Fibroblast of villous mesenchyme (primary cell): Measurements from ENCODE around the gene FYN. TPM values are rescaled to one million over a fixed set of nuclear protein-coding genes. Genes with fewer than 3 reads are reported as not detected.

ENCODE experiments used
- DNase-seq: peaks from one replicate; pipeline ENCODE4 v3.0.0-alpha.2; 2010; ENCODE audit warnings: low read depth
- H3K4me3 ChIP-seq: 2 replicates; pipeline ENCODE4 v1.5.1; 2011; ENCODE audit warnings: low read depth, mild to moderate bottlenecking, low read length
- total RNA-seq: library from RNA; depleted of rRNA; stranded (reverse); fragments of >200 nt; gene quantifications from 2 replicates; pipeline ENCODE4 v1.2.3, GENCODE V29; 2012
- TF ChIP-seq, protein P1 (sequence below): IDR thresholded peaks from 2 replicates; pipeline ENCODE4 v1.5.1; 2012; ENCODE audit warnings: low read depth, mild to moderate bottlenecking, low read length; ENCODE audit not compliant: insufficient read depth

FYN gene
- total RNA-seq, 1 donor = 26.8 TPM

DNA sequence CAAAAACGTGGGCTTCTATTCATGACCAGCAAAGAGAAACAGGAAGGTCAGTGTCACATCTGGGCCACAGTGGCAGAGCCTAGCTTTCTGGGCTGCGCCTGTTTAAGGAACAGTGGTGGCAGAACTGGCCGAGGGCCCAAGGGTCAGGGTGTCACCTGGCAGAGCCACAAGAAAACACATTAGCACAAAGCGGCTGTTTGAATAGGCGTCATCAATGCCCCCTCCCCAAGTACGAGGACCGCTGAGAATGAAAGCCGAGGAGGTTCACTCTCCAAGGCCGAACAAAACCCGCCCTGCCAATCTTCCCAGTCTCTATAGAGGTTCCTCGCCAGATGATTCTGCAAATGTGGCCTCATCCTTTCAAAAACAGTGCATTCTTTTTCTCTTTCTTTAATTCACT lies 142.4 kb downstream of the FYN start:
- TF ChIP-seq, protein P1, sequence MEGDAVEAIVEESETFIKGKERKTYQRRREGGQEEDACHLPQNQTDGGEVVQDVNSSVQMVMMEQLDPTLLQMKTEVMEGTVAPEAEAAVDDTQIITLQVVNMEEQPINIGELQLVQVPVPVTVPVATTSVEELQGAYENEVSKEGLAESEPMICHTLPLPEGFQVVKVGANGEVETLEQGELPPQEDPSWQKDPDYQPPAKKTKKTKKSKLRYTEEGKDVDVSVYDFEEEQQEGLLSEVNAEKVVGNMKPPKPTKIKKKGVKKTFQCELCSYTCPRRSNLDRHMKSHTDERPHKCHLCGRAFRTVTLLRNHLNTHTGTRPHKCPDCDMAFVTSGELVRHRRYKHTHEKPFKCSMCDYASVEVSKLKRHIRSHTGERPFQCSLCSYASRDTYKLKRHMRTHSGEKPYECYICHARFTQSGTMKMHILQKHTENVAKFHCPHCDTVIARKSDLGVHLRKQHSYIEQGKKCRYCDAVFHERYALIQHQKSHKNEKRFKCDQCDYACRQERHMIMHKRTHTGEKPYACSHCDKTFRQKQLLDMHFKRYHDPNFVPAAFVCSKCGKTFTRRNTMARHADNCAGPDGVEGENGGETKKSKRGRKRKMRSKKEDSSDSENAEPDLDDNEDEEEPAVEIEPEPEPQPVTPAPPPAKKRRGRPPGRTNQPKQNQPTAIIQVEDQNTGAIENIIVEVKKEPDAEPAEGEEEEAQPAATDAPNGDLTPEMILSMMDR = no peak
- H3K4me3 ChIP-seq = no peak overlapping the region
- no peak for DNase-seq

DNA sequence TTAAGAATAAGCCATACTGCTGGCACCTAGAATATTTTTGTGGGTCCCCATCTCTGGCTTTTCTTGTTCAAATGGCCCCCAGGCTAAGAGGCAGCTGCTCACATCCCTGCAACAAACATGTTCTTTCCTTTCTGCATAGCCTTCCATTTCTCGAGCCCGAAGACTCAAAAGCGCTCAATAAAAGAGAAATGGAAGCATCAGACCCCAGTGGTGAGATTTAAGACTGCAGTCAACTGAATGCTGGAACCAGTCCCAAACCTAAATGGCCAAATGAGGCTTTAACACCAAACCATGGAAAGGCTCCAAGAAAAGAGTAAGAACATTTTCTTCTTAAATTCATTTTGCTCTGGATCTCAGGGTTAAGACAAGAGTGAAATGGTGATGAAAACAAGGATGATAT lies 145.4 kb downstream of the FYN start:
- TF ChIP-seq, protein P1 = peak; percentile 45
- H3K4me3 ChIP-seq = no peak overlapping the region
- no peak for DNase-seq

DNA sequence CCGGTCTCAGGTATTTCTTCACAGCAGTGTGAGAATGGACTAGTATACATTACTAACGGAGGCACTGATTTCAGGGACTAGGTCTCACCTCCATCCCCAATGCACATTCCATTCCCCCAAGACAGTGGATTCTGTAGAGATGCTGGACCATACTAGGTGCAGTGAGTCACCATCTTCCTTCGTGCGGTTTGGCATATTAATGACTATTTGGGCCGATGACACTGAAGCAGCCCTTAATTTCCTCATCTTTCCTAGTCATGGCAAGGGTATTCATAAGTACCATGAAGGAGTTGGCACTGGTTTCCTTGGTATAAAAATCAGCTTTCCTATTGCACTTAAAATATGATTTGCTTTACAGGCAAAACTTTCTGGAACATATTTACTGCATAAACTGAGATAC lies 146.2 kb downstream of the FYN start:
- no peak for DNase-seq
- TF ChIP-seq, protein P1 = no peak

DNA sequence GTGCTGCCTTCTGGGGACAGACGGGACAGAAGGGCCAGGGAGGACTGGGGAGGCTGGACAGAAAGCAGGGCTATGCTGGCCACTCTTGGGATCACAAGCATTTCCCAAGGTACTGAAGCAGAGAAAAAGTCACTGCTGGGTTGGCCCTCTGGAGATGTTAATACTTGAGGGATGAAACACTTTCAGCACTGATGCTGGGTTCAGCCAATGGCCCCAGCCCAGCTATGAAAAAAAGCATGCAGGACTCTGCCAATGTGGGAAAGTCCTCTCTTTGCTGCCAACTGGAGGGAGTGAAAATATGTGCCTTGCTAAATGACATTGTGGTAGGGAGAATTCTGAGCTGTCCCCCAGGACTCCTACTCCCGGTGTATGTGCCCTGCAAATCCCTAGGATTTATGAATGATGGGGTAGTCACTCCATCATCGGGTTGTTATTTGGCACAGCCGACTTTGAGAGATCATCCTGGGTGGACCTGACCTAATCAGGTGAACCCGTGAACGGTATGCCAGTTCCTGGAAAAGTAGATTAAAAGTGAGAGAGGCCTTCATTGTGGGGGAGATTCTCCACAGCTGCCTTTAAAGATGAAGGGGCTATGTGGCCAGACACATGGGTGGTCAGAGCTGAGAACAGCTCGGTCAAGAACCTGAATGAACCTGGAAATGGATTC lies 147.7 kb downstream of the FYN start:
- TF ChIP-seq, protein P1 = no peak
- no peak overlapping the region for H3K4me3 ChIP-seq
- no peak for DNase-seq

More for the DNA sequence above, 146.2 kb downstream of the FYN start:
- no peak overlapping the region for H3K4me3 ChIP-seq

DNA sequence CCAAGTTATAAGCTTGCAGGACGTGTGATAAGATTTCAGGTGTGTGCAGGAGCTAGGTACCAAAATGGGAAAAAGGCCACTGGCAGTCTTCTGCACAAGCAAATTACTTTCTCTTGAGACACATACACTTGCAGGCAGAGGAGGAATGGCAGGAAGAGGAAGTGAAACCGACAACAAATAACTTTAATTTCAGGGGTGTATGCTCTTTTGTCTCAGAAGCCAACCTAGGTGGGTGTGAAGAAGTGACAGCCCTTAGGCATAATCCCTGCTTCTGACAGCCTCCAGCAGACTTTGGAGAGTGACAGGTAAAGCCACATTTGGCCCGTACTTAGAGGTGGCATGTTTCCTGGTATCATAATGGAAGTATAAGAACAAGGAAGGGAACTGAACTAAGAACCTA lies 148.7 kb downstream of the FYN start:
- DNase-seq = no peak
- TF ChIP-seq, protein P1 = no peak
- no peak overlapping the region for H3K4me3 ChIP-seq

DNA sequence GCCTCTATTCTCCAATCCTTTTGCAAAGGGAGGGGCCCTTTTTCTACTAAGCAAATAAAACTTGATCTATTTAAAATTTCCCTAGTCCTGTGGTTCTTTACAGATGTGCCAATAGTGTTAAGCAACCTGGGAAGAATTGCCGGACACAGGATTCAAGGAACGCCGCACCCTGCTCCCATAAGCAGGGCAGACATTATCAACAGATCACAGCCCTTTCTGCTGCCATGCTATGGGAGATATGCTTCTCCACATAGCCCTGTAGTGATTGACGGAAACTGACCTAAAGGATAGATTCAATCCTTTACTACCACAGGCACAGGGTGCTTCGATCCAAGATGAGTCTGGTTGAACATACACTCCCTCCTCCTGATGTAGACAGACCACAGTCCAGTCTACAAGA lies 149.2 kb downstream of the FYN start:
- no peak for DNase-seq
- no peak overlapping the region for H3K4me3 ChIP-seq
- TF ChIP-seq, protein P1 = no peak
